Gastroesophageal sphincter (tissue), 4 donors: ENCODE results near the gene ADAMTSL2. TPM values are rescaled to one million over a fixed set of nuclear protein-coding genes. Genes with fewer than 3 reads are reported as not detected.

Experiments
- ATAC-seq: fragments of 150-250 bp; one replicate; pipeline ENCODE4 v1.9.1; 2016; ENCODE audit warnings: mild to moderate bottlenecking, moderate library complexity
- H3K27ac ChIP-seq, 4 donors: fragments of 200-600 bp; sonication (generic) in 3 of 4; 1 replicate in 3 of 4; 2 replicates in 1 of 4; pipeline ENCODE4 v1.5.1; 2016 to 2019
- H3K27me3 ChIP-seq: fragments of 200-600 bp; sonication (generic); one replicate; pipeline ENCODE4 v1.5.1; 2019
- H3K36me3 ChIP-seq, 2 donors: fragments of 200-600 bp; sonication (generic); one replicate each; pipeline ENCODE4 v1.5.1; 2019; ENCODE audit warnings: control low read depth in 1 of 2
- H3K4me1 ChIP-seq, 3 donors: fragments of 200-600 bp; sonication (generic); 1 replicate in 2 of 3; 2 replicates in 1 of 3; pipeline ENCODE4 v1.5.1; 2016 to 2019; ENCODE audit warnings: control low read depth in 2 of 3
- H3K4me3 ChIP-seq, 2 donors: fragments of 200-600 bp; sonication (generic); one replicate each; pipeline ENCODE4 v1.5.1; 2019; ENCODE audit warnings: mild to moderate bottlenecking in 1 of 2, moderate library complexity in 1 of 2
- H3K9me3 ChIP-seq, 3 donors: fragments of 200-600 bp; sonication (generic); one replicate each; pipeline ENCODE4 v1.5.1; 2017 to 2019; ENCODE audit warnings: control low read depth in 2 of 3
- EP300 ChIP-seq: sonication (generic); formaldehyde crosslinking; IDR thresholded peaks from one replicate; pipeline ENCODE4 v1.6.1; 2017; ENCODE audit warnings: antibody characterized with exemption, mild to moderate bottlenecking
- POLR2A ChIP-seq, 2 donors: fragments of 450-650 bp; IDR thresholded peaks; one replicate each; pipeline ENCODE4 v1.6.1; 2017; ENCODE audit warnings: antibody characterized with exemption in 2 of 2, mild to moderate bottlenecking in 2 of 2, moderate library complexity in 1 of 2
- POLR2AphosphoS5 ChIP-seq: sonication (generic); formaldehyde crosslinking; IDR thresholded peaks from one replicate; pipeline ENCODE4 v1.6.1; 2017; ENCODE audit warnings: antibody characterized with exemption
- WGBS, 2 donors: methylation state at CpG; one replicate each; pipeline ENCODE4 v1.1.5; 2018; ENCODE audit warnings: low coverage in 1 of 2; 5-methylcytosine and 5-hydroxymethylcytosine counted together
- total RNA-seq, 4 donors: library from RNA; depleted of rRNA; stranded (reverse); fragments of >200 nt; gene quantifications; one replicate each; pipeline ENCODE4 v1.1.0, GENCODE V29; 2016
- TF ChIP-seq, protein P1 (sequence below), 4 experiments: fragments of 200-600 bp in 2 of 4; fragments of 450-650 bp in 2 of 4; sonication (generic) in 1 of 4; IDR thresholded peaks; one replicate each; pipeline ENCODE4 v1.5.1; 2017 to 2019; ENCODE audit warnings: antibody characterized with exemption in 4 of 4, mild to moderate bottlenecking in 2 of 4, moderate library complexity in 2 of 4

ADAMTSL2 gene
- total RNA-seq, 4 donors from 2014 or later: 2.0 to 5.8 (median 3.1) TPM

DNA sequence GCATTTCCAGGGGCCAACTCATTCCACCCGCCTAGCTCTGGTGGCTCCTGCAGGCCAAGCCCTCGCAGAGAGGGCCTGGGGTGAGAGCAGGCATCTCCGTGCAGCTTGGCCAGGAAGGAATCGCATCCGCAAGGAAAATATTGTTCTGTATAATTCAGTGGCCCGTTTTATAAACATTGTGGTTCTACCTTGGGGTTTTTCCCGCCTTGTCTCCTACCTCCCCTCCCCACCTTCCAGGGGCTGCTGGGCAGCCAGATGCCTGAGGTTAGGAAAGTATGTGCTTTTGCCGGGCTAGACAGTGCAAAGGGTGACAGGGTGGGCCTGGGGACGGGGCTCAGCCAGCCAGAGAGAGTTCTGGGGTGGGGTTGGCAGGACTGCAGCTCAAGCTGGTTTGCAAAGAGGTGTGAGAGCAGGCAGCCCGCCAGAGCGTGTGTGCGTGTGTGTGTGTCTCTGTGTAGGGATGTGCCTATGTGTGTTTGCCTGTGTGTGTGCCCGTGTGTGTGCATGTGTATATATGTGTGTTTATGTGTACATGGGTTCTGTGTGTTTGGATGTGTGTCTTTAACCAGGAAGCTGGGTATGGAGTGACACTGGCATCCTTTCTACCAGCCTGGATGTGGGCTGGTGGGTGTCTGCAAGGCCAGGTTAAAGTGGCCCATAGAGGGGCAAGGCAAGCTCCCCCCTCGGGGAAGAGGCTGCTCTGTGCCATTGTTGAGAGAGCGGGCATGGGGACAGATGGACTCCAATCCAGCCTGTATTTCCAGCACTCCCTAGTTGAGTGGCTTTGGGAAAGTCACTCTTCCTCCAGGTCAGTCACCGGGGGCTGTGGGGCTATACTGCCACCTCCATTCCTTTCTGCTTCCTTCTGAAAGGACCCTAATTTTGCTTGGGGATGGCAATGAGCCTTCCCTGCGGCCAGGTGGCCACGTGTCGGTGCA is 45.0 kb upstream of the ADAMTSL2 start:
- no peak for ATAC-seq

DNA sequence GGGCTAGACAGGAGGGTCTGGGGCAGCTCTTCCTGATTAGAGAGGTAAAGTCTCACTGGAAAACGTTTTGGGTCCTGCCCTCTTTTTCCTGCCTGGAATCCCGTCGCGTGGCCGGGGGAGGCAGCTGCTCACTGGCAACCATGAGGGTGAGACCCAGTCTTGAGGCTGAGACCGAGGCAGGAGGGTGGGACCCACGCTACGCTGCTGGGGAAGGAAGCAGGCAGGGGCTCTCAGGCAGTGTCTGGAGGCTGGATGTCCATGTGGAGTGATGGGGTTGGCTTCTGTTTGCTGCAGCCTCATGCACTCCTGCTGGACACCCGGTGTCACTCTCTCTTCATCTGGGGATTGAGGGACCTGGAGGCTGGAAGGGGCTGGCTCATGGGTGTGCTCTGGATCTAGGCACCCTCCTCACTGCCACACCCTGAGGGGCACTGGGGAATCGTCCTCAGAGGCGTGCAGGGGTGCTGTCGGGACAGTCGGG is 44.3 kb upstream of the ADAMTSL2 start:
- H3K36me3 ChIP-seq: no peaks in the 10 kb centered on the region
- H3K27ac ChIP-seq: no peak overlapping the region
- H3K9me3 ChIP-seq: no peaks in the 10 kb centered on the region
- H3K4me3 ChIP-seq: no peak overlapping the region
- TF ChIP-seq, protein P1, sequence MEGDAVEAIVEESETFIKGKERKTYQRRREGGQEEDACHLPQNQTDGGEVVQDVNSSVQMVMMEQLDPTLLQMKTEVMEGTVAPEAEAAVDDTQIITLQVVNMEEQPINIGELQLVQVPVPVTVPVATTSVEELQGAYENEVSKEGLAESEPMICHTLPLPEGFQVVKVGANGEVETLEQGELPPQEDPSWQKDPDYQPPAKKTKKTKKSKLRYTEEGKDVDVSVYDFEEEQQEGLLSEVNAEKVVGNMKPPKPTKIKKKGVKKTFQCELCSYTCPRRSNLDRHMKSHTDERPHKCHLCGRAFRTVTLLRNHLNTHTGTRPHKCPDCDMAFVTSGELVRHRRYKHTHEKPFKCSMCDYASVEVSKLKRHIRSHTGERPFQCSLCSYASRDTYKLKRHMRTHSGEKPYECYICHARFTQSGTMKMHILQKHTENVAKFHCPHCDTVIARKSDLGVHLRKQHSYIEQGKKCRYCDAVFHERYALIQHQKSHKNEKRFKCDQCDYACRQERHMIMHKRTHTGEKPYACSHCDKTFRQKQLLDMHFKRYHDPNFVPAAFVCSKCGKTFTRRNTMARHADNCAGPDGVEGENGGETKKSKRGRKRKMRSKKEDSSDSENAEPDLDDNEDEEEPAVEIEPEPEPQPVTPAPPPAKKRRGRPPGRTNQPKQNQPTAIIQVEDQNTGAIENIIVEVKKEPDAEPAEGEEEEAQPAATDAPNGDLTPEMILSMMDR (IDR thresholded peaks at IDR 0.05): no peak
- no peak for TF ChIP-seq POLR2AphosphoS5
- no peak for TF ChIP-seq EP300
- no peak for TF ChIP-seq POLR2A (IDR thresholded peaks at IDR 0.05)
- H3K27me3 ChIP-seq: peaks cover 55% of the 10 kb centered on the region
- peaks cover 0 to 25% (median 8%) of the 10 kb centered on the region in 3 donors for H3K4me1 ChIP-seq
- ATAC-seq: no peak
- 60 to 76% methylated on average over 2 to 3 of the region's 13 CpGs for WGBS, 2 donors

More for the DNA sequence above, 45.0 kb upstream of the ADAMTSL2 start:
- Histone ChIP-seq H3K27me3 (peaks cover 61% of the 10 kb centered on the region), H3K4me3 (no peak overlapping the region), H3K4me1 (peaks cover 0 to 25% (median 8%) of the 10 kb centered on the region in 3 donors), H3K36me3 (no peaks in the 10 kb centered on the region), H3K27ac (no peak overlapping the region), H3K9me3 (no peaks in the 10 kb centered on the region)
- TF ChIP-seq POLR2A (IDR thresholded peaks at IDR 0.05) (no peak), POLR2AphosphoS5 (no peak), EP300 (no peak)
- TF ChIP-seq, protein P1 (IDR thresholded peaks at IDR 0.05): no peak
- WGBS, 2 donors: 81% methylated on average over 12 of the region's 19 CpGs; no CpG with 5 or more reads in 1 of the 2 donors

DNA sequence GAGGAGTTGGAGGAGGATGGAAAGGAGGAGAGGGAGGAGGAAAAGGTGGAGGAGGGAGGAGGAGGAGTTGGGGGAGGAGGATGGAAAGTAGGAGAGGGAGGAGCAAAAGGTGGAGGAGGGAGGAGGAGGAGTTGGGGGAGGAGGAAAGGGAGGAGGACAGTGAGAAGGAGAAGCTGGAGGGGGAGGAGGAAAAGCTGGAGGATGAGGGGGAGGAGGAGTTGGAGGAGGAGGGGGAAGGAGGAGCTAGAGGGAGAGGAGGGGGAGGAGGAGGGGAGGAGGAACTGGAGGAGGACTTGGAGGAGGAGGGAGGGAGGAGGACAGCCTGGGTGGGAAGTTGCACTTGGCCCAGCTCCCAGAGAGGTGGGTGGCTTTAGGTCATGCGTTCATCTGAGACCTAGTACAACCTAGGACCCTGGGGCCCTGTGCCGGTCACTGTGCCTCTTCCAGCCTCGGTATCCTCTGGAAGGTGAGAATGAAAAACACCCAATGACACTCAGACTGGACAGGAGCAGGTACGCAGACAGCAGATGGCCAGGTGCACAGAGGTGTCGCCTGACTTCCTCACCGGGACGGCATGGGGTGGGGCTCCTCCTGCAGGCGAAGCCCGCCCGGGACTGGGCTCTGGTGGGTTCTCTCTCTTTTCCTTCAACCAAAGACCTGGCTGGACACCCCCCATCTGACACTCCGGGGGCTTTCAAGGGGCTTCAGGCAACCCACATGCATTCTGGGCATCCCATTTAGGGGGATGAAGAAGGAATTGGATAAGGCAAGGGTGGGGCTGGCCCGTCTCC is 43.4 kb upstream of the ADAMTSL2 start:
- Histone ChIP-seq H3K27me3 (peaks cover 53% of the 10 kb centered on the region), H3K4me3 (no peak overlapping the region), H3K36me3 (no peaks in the 10 kb centered on the region), H3K4me1 (peaks cover 0 to 22% (median 8%) of the 10 kb centered on the region in 3 donors), H3K9me3 (no peaks in the 10 kb centered on the region), H3K27ac (no peak overlapping the region)
- ATAC-seq: no peak
- 45 to 69% methylated on average over 1 to 3 of the region's 12 CpGs for WGBS, 2 donors
- no peak for TF ChIP-seq EP300
- TF ChIP-seq POLR2AphosphoS5: no peak
- TF ChIP-seq, protein P1 (IDR thresholded peaks at IDR 0.05): no peak
- TF ChIP-seq POLR2A (IDR thresholded peaks at IDR 0.05): no peak

DNA sequence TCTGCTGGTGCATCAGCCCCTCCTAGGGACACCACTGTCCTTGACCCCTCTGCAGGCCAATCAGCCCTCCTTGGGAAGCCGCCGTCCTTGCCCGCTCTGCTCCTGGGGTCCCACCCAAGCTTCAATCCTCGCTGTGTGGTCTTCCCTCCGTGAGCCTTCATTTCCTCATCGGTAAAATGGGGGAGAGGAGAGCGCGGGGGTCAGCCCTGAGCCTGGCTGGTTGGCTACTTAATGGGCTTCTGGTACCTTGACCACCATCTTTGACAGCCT is 42.9 kb upstream of the ADAMTSL2 start:
- 95% methylated on average over 6 of the region's 8 CpGs; no CpG with 5 or more reads in 1 of the 2 donors for WGBS, 2 donors
- TF ChIP-seq POLR2AphosphoS5 (no peak), EP300 (no peak), POLR2A (IDR thresholded peaks at IDR 0.05) (no peak)
- TF ChIP-seq, protein P1 (IDR thresholded peaks at IDR 0.05): no peak
- no peak overlapping the region for H3K4me3 ChIP-seq
- peaks cover 58% of the 10 kb centered on the region for H3K27me3 ChIP-seq
- ATAC-seq: no peak
- peaks cover 0 to 20% (median 8%) of the 10 kb centered on the region in 3 donors for H3K4me1 ChIP-seq
- peak overlapping the region in 3 of 4 donors; percentile 26 to 44 (median 39) for H3K27ac ChIP-seq
- H3K9me3 ChIP-seq: no peaks in the 10 kb centered on the region
- H3K36me3 ChIP-seq: no peaks in the 10 kb centered on the region
